ENCODE measurements around the gene ZC3H10. TPM values are rescaled to one million over a fixed set of nuclear protein-coding genes. Genes with fewer than 3 reads are reported as not detected.

Gene ZC3H10
- total RNA-seq, 1 experiment from 2014 or later = 11.8 TPM

DNA sequence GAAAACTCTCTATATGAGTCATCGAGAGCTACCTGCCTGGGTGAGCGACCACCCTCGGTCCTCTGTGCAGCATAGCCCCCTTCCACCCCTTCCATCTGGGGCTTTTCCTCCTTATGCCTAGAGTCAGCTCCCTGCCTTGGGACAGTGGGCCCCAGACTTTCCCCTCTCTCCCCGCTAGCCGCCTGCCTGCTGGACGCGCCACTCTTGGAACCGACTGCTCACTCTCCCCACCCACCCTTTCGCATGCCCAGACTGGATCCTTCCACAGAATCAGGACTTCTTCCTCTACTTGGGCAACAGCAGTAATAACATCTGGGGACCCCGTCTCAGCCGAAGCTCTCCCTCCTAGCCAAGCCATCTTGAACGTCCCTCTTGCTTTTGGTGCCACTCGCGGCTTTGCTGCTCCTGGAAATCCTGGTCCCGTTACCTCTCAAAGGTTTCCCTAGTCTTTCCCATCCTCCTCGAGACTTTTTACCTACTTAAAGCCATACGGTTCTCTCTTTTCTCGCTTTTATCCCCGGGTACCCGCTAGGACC is 10.7 kb downstream of the ZC3H10 start:
- CTCF ChIA-PET = interaction anchor here (0.7 to 1.7 kb wide), 3 partner anchors 11 to 61 kb away, joined by 3 to 15 read pairs (median 13); partner anchors contain the start of genes SMARCC2 and ZC3H10
- BruUV-seq (replicated peaks) = no TSS peak
- Histone ChIP-seq H3K27ac (ENCODE audit: low read depth, low read length, poor library complexity, severe bottlenecking) (peak overlapping the region; percentile 74), H3K4me3 (ENCODE audit: low read depth, low read length, poor library complexity, severe bottlenecking) (peak overlapping the region; percentile 72), H3K36me3 (ENCODE audit: insufficient read depth, low read length, poor library complexity, severe bottlenecking) (peaks cover 31% of the 10 kb centered on the region), H3K4me1 (ENCODE audit: insufficient read depth, low read length, poor library complexity, severe bottlenecking) (peaks cover 21% of the 10 kb centered on the region), H3K9me3 (ENCODE audit: low read depth, low read length, poor library complexity, severe bottlenecking) (no peaks in the 10 kb centered on the region), H3K27me3 (replicated peaks; ENCODE audit: insufficient read depth, low read depth, low read length, poor library complexity) (no peaks in the 10 kb centered on the region)
- no peak for TF ChIP-seq EZH2 (IDR thresholded peaks at IDR 0.05; ENCODE audit: borderline replicate concordance, low read depth, low read length, poor library complexity, severe bottlenecking)
- TF ChIP-seq, protein P1, sequence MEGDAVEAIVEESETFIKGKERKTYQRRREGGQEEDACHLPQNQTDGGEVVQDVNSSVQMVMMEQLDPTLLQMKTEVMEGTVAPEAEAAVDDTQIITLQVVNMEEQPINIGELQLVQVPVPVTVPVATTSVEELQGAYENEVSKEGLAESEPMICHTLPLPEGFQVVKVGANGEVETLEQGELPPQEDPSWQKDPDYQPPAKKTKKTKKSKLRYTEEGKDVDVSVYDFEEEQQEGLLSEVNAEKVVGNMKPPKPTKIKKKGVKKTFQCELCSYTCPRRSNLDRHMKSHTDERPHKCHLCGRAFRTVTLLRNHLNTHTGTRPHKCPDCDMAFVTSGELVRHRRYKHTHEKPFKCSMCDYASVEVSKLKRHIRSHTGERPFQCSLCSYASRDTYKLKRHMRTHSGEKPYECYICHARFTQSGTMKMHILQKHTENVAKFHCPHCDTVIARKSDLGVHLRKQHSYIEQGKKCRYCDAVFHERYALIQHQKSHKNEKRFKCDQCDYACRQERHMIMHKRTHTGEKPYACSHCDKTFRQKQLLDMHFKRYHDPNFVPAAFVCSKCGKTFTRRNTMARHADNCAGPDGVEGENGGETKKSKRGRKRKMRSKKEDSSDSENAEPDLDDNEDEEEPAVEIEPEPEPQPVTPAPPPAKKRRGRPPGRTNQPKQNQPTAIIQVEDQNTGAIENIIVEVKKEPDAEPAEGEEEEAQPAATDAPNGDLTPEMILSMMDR (conservative IDR thresholded peaks at IDR 0.05; ENCODE audit: low read depth, low read length) = no peak
- POLR2A ChIA-PET (ENCODE audit: low non-redundant PET) = interaction anchor here (0.6 kb wide), 1 partner anchor 28 kb away, joined by 5 read pairs; no protein-coding TSS in a partner anchor
- DNase-seq (ENCODE audit: low spot score) = peak; percentile 51
- intact Hi-C loops (cut with micrococcal nuclease; ENCODE audit: unreplicated experiment) = loop anchor here (2.0 kb wide), 1 partner anchor 28 kb away; no protein-coding TSS in a partner anchor

DNA sequence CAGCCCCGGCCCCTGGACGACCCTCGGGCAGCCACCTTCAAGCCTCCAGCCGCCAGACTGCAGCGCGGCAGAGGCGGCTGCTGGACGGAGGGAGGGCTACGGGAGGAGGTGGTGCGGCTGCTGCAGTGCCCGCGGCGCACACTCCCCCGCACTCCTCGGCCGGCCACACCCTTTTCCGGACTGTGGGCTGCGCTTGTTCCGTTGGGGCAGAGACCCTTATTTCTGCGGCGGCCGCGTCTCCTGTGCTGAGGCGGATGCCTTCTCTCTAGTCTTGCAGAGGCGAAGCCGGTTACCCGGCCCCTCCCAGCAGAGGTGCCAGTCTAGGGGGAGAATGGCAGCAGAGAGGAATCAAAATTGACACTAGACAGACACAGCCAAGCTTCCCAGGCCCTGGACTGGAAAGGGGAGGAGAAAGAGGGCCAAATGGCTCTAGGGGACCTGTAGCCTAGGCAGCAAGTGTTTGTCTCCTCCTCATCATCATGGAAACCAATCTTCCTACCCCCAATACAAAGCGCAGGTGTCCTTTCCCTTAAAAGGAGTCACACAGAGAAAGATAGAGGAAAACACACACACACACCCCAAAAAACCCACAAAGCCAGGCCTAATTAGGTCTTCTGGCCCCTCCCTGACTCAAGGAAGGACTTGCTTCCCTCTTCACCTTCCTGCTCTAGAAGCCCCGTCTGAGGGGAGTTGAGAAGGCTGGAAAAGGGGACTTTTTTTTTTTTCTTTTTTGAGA is 11.3 kb downstream of the ZC3H10 start:
- peak overlapping the region; percentile 74 for H3K27ac ChIP-seq (ENCODE audit: low read depth, low read length, poor library complexity, severe bottlenecking)
- H3K27me3 ChIP-seq (replicated peaks; ENCODE audit: insufficient read depth, low read depth, low read length, poor library complexity) = no peaks in the 10 kb centered on the region
- peaks cover 37% of the 10 kb centered on the region for H3K36me3 ChIP-seq (ENCODE audit: insufficient read depth, low read length, poor library complexity, severe bottlenecking)
- H3K4me3 ChIP-seq (ENCODE audit: low read depth, low read length, poor library complexity, severe bottlenecking) = peak overlapping the region; percentile 72
- H3K4me1 ChIP-seq (ENCODE audit: insufficient read depth, low read length, poor library complexity, severe bottlenecking) = peaks cover 21% of the 10 kb centered on the region
- TF ChIP-seq, protein P1 (conservative IDR thresholded peaks at IDR 0.05; ENCODE audit: low read depth, low read length) = no peak
- TF ChIP-seq EZH2 (IDR thresholded peaks at IDR 0.05; ENCODE audit: borderline replicate concordance, low read depth, low read length, poor library complexity, severe bottlenecking) = no peak
- BruUV-seq (replicated peaks) = no TSS peak
- ChIA-PET POLR2A (ENCODE audit: low non-redundant PET) (interaction anchor here (0.6 kb wide), 1 partner anchor 28 kb away, joined by 5 read pairs; no protein-coding TSS in a partner anchor), CTCF (interaction anchor here (0.7 kb wide), 1 partner anchor 60 kb away, joined by 3 read pairs; the partner anchor contains the start of gene SMARCC2)
- H3K9me3 ChIP-seq (ENCODE audit: low read depth, low read length, poor library complexity, severe bottlenecking) = no peaks in the 10 kb centered on the region
- intact Hi-C loops (cut with micrococcal nuclease; ENCODE audit: unreplicated experiment) = loop anchor here (2.0 kb wide), 1 partner anchor 27 kb away; no protein-coding TSS in a partner anchor
- peak; percentile 67 for DNase-seq (ENCODE audit: low spot score)

DNA sequence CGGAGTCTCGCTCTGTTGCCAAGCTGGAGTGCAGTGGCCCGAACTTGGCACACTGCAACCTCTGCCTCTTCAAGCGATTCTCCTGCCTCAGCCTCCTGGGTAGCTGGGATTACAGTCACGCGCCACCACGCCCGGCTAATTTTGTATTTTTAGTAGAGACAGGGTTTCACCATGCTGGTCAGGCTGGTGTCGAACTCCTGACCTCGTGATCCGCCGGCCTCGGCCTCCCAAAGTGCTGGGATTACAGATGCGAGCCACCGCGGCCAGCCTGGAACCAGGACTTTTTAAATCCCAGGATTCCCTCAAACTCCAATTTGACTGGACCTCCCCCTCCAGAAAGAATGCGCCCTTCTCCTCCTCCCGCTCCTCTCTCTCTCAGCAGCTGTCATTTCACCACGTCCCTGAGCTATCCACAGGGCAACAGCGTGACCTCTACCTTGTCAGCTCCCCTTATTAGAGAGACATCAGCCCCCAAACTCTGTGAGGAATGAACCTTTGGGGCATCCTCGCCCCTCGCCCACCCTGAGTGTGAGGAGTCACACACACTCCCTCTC is 12.0 kb downstream of the ZC3H10 start:
- H3K36me3 ChIP-seq (ENCODE audit: insufficient read depth, low read length, poor library complexity, severe bottlenecking) = peaks cover 42% of the 10 kb centered on the region
- ChIA-PET CTCF (no interaction called here), POLR2A (ENCODE audit: low non-redundant PET) (no interaction called here)
- H3K4me3 ChIP-seq (ENCODE audit: low read depth, low read length, poor library complexity, severe bottlenecking) = peak overlapping the region; percentile 72
- no peaks in the 10 kb centered on the region for H3K9me3 ChIP-seq (ENCODE audit: low read depth, low read length, poor library complexity, severe bottlenecking)
- intact Hi-C loops (cut with micrococcal nuclease; ENCODE audit: unreplicated experiment) = loop anchor here (2.0 kb wide), 1 partner anchor 27 kb away; no protein-coding TSS in a partner anchor
- TF ChIP-seq, protein P1 (conservative IDR thresholded peaks at IDR 0.05; ENCODE audit: low read depth, low read length) = no peak
- TF ChIP-seq EZH2 (IDR thresholded peaks at IDR 0.05; ENCODE audit: borderline replicate concordance, low read depth, low read length, poor library complexity, severe bottlenecking) = no peak
- H3K27ac ChIP-seq (ENCODE audit: low read depth, low read length, poor library complexity, severe bottlenecking) = no peak overlapping the region
- BruUV-seq (replicated peaks) = no TSS peak
- DNase-seq (ENCODE audit: low spot score) = no peak
- no peaks in the 10 kb centered on the region for H3K27me3 ChIP-seq (replicated peaks; ENCODE audit: insufficient read depth, low read depth, low read length, poor library complexity)
- peaks cover 21% of the 10 kb centered on the region for H3K4me1 ChIP-seq (ENCODE audit: insufficient read depth, low read length, poor library complexity, severe bottlenecking)

All from A673 (cell line).